Occipital lobe (tissue), 2 donors: Measurements from ENCODE around the gene ZBTB7B. TPM values are rescaled to one million over a fixed set of nuclear protein-coding genes. Genes with fewer than 3 reads are reported as not detected.

Experiments
- DNase-seq: peaks from one replicate; lab custom pipeline; 2025; lab: John Stamatoyannopoulos, UW
- total RNA-seq: library from RNA; depleted of rRNA; stranded (reverse); fragments of >200 nt; gene quantifications from one replicate; pipeline ENCODE4 v1.2.3, GENCODE V29; 2014

ZBTB7B gene
- total RNA-seq, 1 donor from 2014 or later: 1.7 TPM

GRCh38 chr1:155003766-155004351 lies 1.3 kb downstream of the ZBTB7B start:
- DNase-seq: peak; percentile 64

DNA sequence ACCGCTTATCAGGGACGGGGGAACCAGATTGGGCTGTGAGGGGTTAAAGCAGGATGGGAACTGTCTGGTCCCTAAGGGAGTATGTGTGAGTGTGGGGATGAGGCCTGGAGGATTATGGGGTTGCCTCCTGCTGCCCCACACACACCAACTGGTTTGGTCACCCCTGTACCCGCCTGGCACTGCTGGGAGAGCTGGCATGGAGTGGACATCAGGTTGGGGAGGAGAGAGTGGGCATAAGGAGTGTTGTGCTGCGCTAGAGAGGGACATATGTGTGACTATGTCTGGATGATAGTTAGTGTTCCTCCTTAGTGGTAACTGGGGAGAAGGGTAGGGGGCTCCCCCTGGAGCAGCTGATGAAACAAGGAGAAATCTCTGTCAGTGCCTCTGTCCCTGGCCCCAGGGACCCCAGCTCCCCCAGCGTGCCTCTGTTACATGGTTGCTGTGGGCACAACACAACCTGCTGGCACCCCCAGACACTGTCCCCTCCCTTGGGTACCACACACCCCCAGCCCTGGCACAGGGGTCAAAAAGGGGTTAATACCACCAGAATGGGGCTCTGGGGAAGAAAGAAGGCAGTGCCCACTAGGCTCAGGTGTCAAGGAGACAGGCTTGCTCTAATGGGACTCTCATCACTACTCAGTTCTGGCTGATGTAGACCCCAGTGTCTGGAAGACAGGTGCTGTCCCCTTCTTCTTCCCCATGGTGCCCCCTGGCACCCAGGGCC lies 1.9 kb downstream of the ZBTB7B start:
- no peak for DNase-seq

- DNase-seq: peak; percentile 47
Observed at GRCh38 chr1:155005076-155006011, 2.7 kb downstream of the ZBTB7B start.

DNA sequence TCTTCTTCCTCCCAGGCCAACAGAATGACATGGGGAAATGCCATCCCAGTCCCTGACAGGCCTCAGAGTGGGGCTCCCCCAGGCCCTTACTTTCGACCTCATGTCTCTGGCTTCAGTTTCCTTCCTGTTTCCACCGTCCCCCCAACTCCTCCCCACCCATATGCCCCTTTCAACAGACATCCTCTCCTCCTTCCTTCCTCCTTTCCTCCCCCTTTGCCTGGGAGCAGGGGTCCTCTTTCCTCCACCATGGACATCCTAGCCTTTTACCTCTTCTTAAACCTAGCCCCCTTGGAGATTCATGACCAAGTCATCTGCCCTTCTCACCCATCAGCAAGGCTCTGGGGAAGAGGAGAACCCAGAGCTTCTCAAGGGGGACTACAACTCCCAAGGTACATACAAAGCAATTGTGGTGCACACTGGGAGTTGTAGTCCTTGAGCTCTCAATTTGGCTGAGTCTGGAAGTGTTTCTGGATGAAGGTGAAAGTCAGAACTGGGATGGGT lies 4.0 kb downstream of the ZBTB7B start:
- DNase-seq: peak; percentile 30

- no peak for DNase-seq
Observed at GRCh38 chr1:155007251-155007828, 4.7 kb downstream of the ZBTB7B start.

GRCh38 chr1:155008015-155008941 lies 5.7 kb downstream of the ZBTB7B start:
- no peak for DNase-seq

- no peak for DNase-seq
Observed at GRCh38 chr1:155009221-155009711, 6.7 kb downstream of the ZBTB7B start.

GRCh38 chr1:155009742-155010141 lies 7.1 kb downstream of the ZBTB7B start:
- no peak for DNase-seq

DNA sequence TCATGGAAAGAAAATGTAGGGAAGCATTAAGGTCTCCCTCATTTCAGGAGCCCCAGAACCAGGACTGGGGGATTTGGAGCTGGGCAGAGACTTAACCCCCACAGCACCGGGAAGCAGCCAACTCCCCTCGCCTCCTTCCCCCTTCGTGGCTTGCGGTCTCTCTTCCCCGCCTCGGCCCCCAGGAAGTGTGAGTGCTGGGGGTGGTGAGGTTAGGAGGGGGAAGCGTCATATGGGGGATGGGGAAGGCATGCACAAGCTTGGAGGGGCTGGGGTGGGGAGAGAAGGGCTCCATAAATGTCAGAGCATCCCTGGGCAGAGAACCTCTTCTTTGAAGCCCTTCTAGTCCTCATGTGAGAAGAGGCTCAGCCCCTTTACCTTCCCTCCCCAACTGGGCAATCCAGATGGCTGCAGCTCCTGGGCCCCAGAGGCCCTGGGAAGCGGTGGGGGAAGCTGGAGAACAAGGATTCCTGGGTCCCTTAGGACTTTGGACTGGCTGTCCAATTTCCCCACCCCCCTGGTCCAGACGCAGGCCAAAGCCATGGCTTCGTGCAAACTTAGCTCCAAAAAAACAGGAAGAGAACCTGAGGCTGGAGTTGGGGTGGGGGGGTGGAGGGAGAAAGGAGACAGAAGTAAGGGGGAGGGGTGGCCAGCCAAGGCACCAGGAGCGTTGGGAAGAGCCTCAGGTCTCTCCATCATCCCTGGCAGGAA lies 7.8 kb downstream of the ZBTB7B start:
- no peak for DNase-seq

GRCh38 chr1:155011004-155011416 lies 8.4 kb downstream of the ZBTB7B start:
- DNase-seq: no peak

DNA sequence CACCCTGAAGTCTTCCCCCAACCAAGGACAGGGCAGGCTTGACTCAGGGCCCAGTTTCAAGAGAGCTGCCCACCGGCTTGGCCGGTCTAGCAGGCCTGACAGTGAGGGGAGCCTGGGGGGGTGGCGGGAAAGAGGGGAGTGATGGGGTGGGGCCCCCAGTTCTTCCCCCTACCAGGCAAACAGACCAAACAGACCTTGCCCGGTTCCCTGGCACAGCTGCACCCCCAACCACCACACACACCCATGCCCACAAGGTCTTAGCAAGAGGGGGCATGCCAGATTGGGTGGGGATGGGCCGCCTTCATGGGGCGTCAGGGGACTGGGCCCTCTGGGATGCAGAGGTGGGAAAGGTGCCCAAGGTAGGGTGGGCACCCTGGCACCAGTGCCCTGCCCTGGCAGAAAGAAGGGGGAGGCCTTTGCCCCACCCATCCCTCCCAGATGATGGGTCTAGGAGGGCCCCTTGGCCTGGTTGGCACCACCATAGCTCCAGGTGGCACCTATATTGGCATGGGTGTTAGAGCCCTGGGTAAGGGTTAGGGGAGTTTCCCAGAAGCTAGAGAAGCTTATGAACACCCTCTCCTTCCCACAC lies 8.9 kb downstream of the ZBTB7B start:
- DNase-seq: no peak

DNA sequence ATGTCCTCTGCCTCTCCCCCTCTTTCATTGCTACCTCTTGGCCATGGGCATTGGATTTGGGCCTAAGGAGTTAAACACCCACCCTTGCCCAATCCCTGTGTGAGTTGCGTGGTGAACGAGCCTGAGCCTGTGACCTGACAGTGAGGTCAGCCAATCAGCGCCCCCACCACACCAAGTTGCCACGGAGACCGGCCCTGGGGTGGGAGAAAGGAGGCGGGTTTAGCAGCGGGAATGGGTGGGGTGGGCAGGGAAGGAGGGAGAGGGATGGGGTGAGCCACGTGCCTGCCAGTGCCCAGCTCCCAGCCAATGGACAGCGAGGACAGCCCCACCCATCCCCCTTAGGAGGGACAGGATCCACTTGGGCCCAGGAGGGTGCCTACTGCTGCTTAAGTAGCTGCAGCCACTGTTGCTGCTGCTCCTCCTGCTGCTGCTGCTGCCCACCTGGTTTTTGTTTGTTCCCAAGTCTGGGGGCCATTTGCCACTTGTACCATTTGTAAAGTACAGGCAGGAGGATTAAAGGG lies 9.5 kb downstream of the ZBTB7B start:
- DNase-seq: peak; percentile 84

DNA sequence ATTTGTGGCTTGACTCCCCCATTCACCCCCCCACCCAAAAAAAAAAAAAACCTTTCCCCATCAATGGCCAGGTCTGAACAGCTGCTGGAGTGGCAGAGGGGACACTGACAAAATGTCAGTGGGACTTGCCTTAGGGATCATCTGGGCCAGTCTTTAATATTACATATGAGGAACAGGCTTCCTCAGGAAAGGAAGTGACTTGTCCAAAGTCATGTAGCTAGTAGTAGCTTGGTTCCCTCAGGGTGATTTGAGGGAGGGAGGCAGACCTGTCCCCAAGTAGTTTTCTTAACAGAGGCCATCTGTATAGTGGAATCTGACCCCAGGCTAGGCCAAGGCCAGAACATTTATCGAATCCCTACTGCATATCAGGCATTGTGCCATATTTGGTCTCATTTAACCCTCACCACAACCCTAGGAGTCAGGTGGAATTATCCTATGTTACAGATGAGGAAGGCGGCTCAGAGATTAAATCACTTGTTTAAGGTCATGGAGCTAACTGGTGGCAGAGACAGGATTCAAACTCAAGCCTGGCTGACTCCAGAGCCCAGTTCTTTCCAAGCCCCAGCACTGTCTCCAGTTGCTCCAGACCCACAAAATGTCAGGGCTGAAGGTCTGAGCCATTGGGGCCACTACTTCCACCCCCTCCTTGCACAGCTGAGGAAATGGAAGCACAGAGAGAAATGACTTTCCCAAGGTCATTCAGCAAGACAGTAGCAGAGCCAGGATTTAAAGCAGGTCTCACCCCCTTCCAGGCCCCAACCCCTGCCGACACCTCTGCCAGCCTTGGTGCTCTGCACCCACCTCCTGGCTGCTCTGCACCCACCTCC lies 10.4 kb downstream of the ZBTB7B start:
- DNase-seq: no peak

- DNase-seq: no peak
Observed at GRCh38 chr1:155013632-155014031, 11.0 kb downstream of the ZBTB7B start.

DNA sequence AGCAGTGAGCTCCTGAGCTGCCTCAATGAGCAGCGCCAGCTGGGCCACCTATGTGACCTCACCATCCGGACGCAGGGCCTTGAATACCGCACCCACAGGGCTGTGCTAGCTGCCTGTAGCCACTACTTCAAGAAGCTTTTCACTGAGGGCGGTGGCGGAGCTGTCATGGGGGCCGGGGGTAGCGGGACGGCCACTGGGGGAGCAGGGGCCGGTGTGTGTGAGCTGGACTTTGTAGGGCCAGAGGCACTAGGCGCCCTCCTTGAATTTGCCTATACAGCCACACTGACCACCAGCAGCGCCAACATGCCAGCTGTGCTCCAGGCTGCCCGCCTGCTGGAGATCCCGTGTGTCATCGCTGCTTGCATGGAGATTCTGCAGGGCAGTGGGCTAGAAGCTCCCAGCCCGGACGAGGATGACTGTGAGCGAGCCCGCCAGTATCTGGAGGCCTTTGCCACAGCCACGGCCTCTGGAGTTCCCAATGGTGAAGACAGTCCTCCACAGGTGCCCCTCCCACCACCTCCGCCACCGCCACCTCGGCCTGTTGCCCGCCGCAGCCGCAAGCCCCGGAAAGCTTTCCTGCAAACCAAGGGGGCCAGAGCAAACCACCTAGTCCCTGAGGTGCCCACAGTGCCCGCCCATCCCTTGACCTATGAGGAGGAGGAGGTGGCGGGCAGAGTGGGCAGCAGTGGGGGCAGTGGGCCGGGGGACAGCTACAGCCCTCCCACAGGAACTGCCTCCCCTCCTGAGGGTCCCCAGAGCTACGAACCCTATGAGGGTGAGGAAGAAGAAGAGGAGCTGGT lies 12.3 kb downstream of the ZBTB7B start:
- no peak for DNase-seq

DNA sequence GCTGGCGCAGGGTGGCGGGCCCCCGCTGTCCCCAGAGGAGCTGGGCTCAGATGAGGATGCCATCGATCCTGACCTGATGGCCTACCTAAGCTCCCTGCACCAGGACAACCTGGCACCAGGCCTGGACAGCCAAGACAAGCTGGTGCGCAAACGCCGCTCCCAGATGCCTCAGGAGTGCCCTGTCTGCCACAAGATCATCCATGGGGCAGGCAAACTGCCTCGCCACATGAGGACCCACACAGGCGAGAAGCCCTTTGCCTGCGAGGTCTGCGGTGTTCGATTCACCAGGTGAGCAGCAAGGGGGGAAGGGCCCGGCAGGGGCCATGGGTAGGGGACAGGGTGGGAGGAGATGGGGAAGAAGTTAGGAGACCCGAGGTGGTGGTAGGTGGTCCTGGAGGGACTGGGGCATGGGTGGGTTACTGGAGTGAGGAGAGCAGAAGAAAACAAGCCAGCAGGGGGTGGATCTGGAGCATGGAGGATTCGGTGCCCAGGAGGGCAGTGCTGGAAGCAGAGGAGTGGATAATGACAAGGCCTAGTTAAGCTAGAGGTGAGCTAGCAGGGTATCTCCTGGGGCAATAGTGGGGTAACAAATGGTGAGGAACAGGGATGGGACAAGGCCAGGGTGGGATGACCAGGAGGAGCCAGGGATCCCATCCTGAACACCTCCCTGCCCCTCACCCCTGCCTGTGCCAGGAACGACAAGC lies 13.1 kb downstream of the ZBTB7B start:
- DNase-seq: no peak
